HG03159 (cell line): ENCODE measurements around the gene GAPDH.
"Not testable (repeated sequence)": the region's sequence is repeated elsewhere in the genome, so short reads cannot be mapped to it uniquely, and the experiment has no call there.

Source experiments
- ATAC-seq: cut with Tn5 transposase; IDR thresholded peaks from one replicate; pipeline ENCODE4 v1.9.1; 2021; ENCODE audit warnings: mild to moderate bottlenecking, moderate library complexity; ENCODE audit not compliant: unreplicated experiment

Gene GAPDH

GRCh38 chr12:6533923-6534694 lies at the start of gene GAPDH:
Gene GAPDH (plus strand): TSS chr12:6534517. CDS start chr12:6534833, 316 bp downstream.
- peak; percentile 53 for ATAC-seq

DNA sequence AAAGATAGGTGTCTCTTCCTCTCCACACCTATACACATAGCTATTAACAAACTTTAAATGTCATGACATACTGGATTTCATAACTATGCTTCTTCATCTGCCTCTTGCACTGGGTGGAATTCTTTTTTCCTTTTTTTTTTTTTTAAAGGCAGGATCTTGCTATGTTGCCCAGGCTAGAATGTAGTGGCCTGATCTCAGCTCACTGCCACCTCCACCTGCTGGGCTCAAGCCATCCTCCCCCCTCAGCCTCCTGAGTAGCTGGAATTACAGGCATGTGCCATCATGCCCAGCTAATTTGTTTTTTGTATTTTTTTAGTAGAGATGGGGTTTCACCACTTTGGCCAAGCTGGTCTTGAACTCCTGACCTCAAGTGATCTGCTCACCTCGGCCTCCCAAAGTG lies 46.1 kb upstream of the GAPDH start:
- ATAC-seq, result no peak

GRCh38 chr12:6489449-6489848 lies 44.9 kb upstream of the GAPDH start:
- no peak for ATAC-seq

GRCh38 chr12:6490673-6491072 lies 43.6 kb upstream of the GAPDH start:
- not testable (repeated sequence) for ATAC-seq

DNA sequence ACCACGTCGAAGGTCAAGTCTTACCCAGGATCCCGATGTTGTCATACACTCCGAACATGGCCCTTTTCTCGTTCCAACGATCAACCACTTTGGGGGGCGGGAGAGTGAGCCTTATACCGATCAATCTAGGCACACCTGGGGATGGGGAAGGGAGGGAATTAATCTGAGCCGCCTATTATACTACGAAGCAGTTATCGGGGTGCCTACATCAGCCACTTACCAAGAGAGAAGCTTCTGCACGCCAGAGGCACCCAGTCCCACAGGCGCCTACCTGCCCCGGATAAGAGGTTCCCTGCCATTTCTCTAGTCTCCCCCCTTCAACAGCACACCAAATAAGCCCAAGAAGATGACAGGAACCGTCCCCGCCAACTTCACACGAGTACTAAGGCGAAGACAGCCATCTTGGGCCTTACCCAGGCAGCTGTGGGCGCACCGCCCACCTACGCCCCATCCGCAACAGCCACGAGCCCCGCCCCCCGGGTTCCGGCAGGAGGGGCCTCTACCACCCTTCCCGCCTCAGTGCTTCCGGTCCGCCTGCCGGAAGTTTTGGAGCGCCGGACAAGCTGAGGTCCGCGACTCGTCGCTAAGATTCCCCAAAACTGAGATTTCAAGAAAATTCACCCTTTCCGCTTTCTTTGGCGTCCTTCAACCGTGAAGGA lies 41.4 kb upstream of the GAPDH start, which contains the start of gene MRPL51:
Gene MRPL51, minus strand, starts transcription at position 425 of the 659 bp plus-strand sequence. Its CDS starts 126 bp downstream, at position 299.
- peak; percentile 70 for ATAC-seq

DNA sequence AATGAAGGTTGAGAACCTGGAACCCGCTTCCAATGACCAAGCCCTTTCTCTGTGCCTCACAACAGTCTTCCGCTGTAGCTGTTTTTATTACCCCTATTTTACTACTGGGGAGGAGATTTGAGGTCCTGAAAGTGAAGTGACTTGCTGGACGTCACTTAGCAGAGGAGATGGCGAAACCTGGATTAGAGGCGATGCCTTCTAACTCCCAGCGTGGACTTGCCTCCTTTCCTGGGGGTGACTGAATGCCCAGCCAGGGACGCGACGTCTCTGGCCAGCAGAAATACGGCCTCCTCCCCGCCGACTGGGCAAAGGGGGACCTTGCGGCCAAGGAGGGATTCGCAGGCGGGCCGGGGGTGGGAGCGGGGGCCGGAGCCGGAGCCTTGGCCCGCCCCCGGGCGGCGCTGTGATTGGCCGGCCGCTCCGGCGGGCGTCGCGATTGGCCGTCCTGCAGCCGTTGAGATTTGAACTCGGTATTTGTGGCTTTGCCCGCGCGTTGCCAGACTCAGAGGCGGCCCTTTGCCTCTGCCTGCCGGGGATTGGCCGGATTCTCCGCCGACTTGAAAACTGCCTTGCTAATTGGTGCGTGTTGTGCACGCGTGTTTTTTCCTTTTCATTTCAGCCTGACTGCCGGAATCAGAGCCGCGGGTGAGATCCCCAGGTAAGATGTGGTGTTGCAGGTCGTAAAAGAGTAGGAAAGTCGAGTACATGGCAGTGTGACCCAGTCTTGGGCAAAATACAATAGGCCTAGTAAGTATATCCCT lies 40.6 kb upstream of the GAPDH start, which contains the start of gene NCAPD2:
Gene NCAPD2, plus strand, starts transcription at position 606 of the 761 bp plus-strand sequence. CDS start 997 bp downstream, outside the sequence.
- ATAC-seq, result peak; percentile 82

- no peak for ATAC-seq
Observed at GRCh38 chr12:6494258-6494743, 40.0 kb upstream of the GAPDH start.

DNA sequence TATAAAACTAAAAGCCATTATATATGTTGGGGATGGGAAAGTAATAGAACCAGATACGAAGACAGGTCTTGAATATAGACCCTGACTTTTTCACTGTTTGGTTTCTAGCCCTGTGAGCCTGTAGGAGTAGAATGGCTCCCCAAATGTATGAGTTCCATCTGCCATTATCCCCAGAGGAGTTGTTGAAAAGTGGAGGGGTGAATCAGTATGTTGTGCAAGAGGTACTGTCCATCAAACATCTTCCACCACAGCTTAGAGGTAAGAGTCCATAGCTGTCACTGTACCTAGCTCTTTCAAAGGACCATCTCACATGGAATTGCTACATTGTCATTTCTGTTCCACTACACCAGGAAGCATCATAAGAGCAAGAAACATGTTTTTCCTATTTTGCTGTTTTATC lies 39.3 kb upstream of the GAPDH start:
- ATAC-seq, result no peak

DNA sequence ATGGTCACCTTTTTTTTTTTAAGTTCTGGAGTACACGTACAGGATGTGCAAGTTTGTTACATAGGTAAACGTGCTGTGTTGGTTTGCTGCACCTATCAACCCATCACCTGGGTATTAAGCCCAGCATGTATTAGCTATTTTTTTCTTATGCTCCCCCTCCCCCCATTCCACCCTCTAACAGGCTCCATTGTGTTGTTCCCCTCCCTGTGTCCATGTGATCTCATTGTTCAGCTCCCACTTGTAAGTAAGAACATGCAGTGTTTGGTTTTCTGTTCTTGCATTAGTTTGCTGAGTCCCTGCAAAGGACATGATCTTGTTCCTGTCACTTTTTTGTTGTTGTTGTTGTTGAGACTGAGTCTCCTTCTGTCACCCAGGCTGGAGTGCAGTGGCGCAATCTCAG lies 37.0 kb upstream of the GAPDH start:
- ATAC-seq, result not testable (repeated sequence)

DNA sequence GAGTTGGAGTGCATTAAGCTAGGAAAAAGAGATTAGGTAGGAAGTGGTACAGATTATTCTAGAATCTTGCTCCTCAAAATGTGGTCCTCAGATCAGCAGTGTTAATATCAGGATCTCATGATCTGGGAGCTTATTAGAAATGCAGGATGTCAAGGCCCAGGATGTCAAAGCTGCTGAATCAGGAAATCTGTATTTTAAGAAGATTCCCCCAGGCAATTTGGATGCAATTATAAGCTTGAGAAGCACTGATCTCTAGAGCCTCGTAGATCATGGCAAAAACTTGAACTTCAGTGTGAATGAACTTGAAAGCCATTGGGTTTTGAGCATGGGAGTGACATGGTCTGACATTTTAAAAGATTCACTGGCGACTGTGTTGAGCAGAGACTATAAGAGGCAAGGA lies 33.9 kb upstream of the GAPDH start:
- no peak for ATAC-seq

- no peak for ATAC-seq
Observed at GRCh38 chr12:6507102-6507998, 27.0 kb upstream of the GAPDH start.

DNA sequence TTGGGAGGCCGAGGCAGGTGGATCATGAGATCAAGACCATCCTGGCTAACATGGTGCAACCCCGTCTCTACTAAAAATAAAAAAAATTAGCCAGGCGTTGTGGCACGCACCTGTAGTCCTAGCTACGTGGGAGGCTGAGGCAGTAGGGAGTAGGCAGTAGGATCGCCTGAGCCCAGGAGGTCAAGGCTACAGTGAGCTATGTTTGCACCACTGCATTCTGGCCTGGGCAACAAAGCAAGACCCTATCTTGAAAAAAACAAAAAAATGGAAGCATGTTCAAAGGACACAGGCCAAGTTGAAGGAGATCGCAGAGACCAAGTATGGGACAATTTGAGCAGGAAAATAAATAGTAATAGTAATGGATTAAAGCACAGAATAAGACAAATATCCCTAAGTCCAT lies 26.2 kb upstream of the GAPDH start:
- ATAC-seq, result no peak

DNA sequence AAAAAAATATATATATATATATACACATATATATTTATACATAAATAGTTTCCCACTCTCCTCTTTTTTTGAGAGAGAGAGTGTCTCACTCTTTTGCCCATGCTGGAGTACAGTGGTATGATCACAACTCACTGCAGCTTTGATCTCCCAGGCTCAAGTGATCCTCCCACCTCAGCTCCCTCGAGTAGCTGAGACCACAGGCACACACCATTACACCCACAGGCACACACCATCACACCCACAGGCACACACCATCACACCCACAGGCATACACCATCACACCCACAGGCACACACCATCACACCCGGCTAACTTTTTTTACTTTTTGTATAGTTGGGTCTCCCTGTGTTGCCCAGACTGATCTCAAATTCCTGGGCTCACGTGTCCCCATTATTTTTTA lies 14.1 kb upstream of the GAPDH start:
- no peak for ATAC-seq

- no peak for ATAC-seq
Observed at GRCh38 chr12:6522193-6522592, 12.1 kb upstream of the GAPDH start.

DNA sequence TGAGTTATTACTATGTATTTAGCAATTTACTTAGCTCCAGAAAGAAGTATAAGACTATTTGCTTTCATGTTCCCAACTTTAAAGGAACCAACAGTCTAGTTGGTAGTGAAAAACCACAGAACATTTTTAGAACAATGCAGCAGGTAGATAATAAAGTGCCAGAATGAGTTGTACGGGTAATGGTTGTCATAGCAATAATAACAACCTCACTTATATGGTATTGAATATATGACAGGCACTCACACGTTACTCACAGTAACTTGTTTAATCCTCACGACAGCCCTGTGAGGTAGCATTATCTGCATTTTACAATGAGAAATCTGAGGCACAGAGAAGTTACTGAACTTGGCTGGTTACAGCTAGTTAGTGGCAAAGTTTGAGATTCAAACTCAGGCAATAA lies 10.6 kb upstream of the GAPDH start:
- no peak for ATAC-seq

GRCh38 chr12:6524648-6525047 lies 9.7 kb upstream of the GAPDH start:
- ATAC-seq, result no peak

- no peak for ATAC-seq
Observed at GRCh38 chr12:6526201-6526600, 8.1 kb upstream of the GAPDH start.

DNA sequence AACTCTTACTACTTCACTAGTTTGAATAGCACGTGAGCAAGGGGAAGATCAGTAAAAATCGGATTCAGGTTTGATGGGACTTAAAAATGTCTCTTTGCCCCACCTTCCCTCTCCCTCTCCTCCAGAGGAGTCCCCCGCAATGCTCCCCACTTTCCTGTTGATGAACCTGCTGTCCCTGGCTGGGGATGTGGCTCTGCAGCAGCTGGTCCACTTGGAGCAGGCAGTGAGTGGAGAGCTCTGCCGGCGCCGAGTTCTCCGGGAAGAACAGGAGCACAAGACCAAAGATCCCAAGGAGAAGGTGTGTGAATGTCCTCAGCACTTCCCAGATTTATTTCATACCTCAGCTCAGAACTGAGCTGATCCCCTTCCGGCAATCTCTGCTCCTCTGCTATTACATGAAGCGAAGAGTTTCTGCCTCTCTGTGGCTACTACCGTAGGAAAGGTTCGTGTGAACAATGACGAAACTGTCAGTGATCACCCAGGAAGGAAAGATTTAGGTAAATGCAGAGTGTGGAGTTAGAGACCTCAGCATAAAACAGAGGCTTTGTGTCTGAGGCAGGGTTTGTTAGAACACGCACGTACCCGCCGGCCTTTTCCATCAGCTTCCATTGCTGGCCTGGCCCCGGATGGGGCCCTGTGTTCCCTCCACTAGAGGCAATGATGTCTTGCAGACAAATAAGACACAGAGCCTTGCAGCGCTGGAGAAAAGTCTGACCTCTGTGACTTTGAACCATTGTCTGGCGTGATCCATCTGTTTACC lies 7.4 kb upstream of the GAPDH start:
- no peak for ATAC-seq

- ATAC-seq, result no peak
Observed at GRCh38 chr12:6527711-6528110, 6.6 kb upstream of the GAPDH start.
